ENCODE data around the gene PNPLA3. TPM values are rescaled to one million over a fixed set of nuclear protein-coding genes. Genes with fewer than 3 reads are reported as not detected.

PNPLA3 gene
- total and polyA plus RNA-seq, 2 of the 4 experiments (the other 2 are of a cell fraction) = 3.6 to 7.5 TPM

DNA sequence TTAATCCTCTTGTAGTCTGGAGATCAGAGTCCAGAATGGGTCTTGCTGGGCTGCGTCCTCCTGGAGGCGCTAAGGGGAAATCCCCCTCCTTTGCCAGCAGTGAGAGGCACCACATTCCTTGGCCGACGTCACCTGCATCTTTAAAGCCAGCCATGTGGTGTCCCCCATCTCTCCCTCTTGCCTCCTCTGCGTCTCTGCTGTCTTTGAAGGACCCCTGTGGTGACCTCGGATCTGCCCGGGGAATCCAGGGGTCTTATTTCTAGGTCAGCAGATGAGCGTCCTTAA lies 73.3 kb downstream of the PNPLA3 start:
- intact Hi-C loops (cut with micrococcal nuclease) = no loop called here

More for the DNA sequence above, 73.3 kb downstream of the PNPLA3 start:
- H3K4ac ChIP-seq (ENCODE audit: low read depth, low read length) = no peak overlapping the region
- no peak overlapping the region for H4K5ac ChIP-seq (ENCODE audit: low read depth, low read length)
- H3K27me3 ChIP-seq (ENCODE audit: control insufficient read depth, insufficient read depth, low read length) = no peaks in the 10 kb centered on the region
- no peak overlapping the region for H3K9ac ChIP-seq (ENCODE audit: low read depth, low read length)
- DNase-seq (no peak), ATAC-seq (ENCODE audit: low read depth) (no peak)
- peaks cover 7% of the 10 kb centered on the region; the same call in 1 of the 2 replicates for H3K4me1 ChIP-seq (ENCODE audit: control insufficient read depth, insufficient read depth, low read length)
- no peak overlapping the region for H3K18ac ChIP-seq (ENCODE audit: low read depth, low read length)
- H3K27ac ChIP-seq (ENCODE audit: insufficient read depth, low read length) = no peak overlapping the region
- no peak overlapping the region for H2AK9ac ChIP-seq (replicated peaks; ENCODE audit: low read depth, low read length, poor library complexity)
- H2AFZ ChIP-seq (replicated peaks; ENCODE audit: low read length, poor library complexity) = no peak overlapping the region
- WGBS, 2 experiments (ENCODE audit: extremely low coverage in 2 of 2, insufficient read length in 1 of 2) = 60% methylated on average over 1 of the region's 8 CpGs; no CpG with 5 or more reads in 1 of the 2 experiments
- H4K91ac ChIP-seq (ENCODE audit: insufficient read depth, low read depth, low read length) = no peak overlapping the region
- no peaks in the 10 kb centered on the region for H3K9me1 ChIP-seq (ENCODE audit: insufficient read depth, low read length)
- H3K56ac ChIP-seq (ENCODE audit: extremely low read depth, insufficient read depth, low read length) = no peak overlapping the region
- peaks cover 0 to 15% of the 10 kb centered on the region in 2 experiments; a peak in 2 of 4 replicates for H3K79me1 ChIP-seq (ENCODE audit: low read depth in 1 of 2, low read length in 2 of 2)
- no peak for TF ChIP-seq MAZ (IDR thresholded peaks at IDR 0.05; ENCODE audit: borderline replicate concordance, low read depth, low read length)
- dilution Hi-C loops (cut with HindIII; ENCODE audit: low sequenced_read_pairs, unreplicated experiment) (no loop called here), in situ Hi-C loops (cut with MboI; ENCODE audit: low sequenced_read_pairs) (loop anchor here (5.0 to 10.0 kb wide), 3 partner anchors 80 to 630 kb away; no protein-coding TSS in a partner anchor)
- H3K36me3 ChIP-seq (ENCODE audit: control insufficient read depth, insufficient read depth, low read length) = peaks cover 48% of the 10 kb centered on the region
- POLR2A ChIA-PET (ENCODE audit: unreplicated experiment) = no interaction called here
- CTCF ChIA-PET = no interaction called here
- no peak overlapping the region for H2AK5ac ChIP-seq (ENCODE audit: low read depth, low read length)
- peaks cover 15% of the 10 kb centered on the region for H4K20me1 ChIP-seq (ENCODE audit: insufficient read depth, low read length)
- no peak overlapping the region for H2BK15ac ChIP-seq (ENCODE audit: low read depth, low read length)
- no peak overlapping the region for H4K8ac ChIP-seq (ENCODE audit: low read depth in 2 of 2, low read length in 2 of 2)
- no peak overlapping the region for H2BK120ac ChIP-seq (ENCODE audit: low read depth, low read length)
- no TSS peak for BruUV-seq (replicated peaks)
- H2BK20ac ChIP-seq (ENCODE audit: low read depth, low read length) = no peak overlapping the region
- H3K4me3 ChIP-seq (ENCODE audit: insufficient read depth, low read depth, low read length) = no peak overlapping the region
- H3K23ac ChIP-seq (ENCODE audit: low read depth, low read length) = no peak overlapping the region
- no peak overlapping the region for H3K14ac ChIP-seq (replicated peaks; ENCODE audit: low read depth, low read length)
- H2BK5ac ChIP-seq (ENCODE audit: low read depth, low read length, poor library complexity, severe bottlenecking) = no peak overlapping the region
- no peaks in the 10 kb centered on the region for H3K9me3 ChIP-seq (ENCODE audit: control insufficient read depth, insufficient read depth, low read length)
- H3K4me2 ChIP-seq (ENCODE audit: low read depth, low read length) = no peak overlapping the region

Other genes with a start within 250 kb of the PNPLA3 start
- gene EFCAB6, start 111.5 kb upstream of the PNPLA3 start, total RNA-seq (2012; rRNA removed) = 1.1 TPM in 2 replicates
- gene EFCAB6, start 111.5 kb upstream of the PNPLA3 start, polyA plus RNA-seq (2012; rRNA removed) = 0.30 and 0.44 TPM in 2 replicates
- 1.1 TPM in 2 replicates for gene SULT4A1, start 61.3 kb upstream of the PNPLA3 start, total RNA-seq (2012; rRNA removed)
- 4.8 and 5.2 TPM in 2 replicates for gene SULT4A1, start 61.3 kb upstream of the PNPLA3 start, polyA plus RNA-seq (2012; rRNA removed)
- 0.18 TPM in 1 of 2 replicates, not detected in the other for gene PNPLA5, start 31.8 kb upstream of the PNPLA3 start, total RNA-seq (2012; rRNA removed)
- gene PNPLA5, start 31.8 kb upstream of the PNPLA3 start, polyA plus RNA-seq (2012; rRNA removed) = 0.13 and 0.44 TPM in 2 replicates
- gene SAMM50, start 31.6 kb downstream of the PNPLA3 start, total RNA-seq (2012; rRNA removed) = 43.7 and 60.0 TPM in 2 replicates
- gene SAMM50, start 31.6 kb downstream of the PNPLA3 start, polyA plus RNA-seq (2012; rRNA removed) = 37.4 and 40.6 TPM in 2 replicates
- 38.6 and 44.3 TPM in 2 replicates for gene PARVB, start 100.5 kb downstream of the PNPLA3 start, total RNA-seq (2012; rRNA removed)
- 53.9 and 84.7 TPM in 2 replicates for gene PARVB, start 100.5 kb downstream of the PNPLA3 start, polyA plus RNA-seq (2012; rRNA removed)